ENCODE data around the gene GALC. TPM values are rescaled to one million over a fixed set of nuclear protein-coding genes. Genes with fewer than 3 reads are reported as not detected.

GALC gene
- total and polyA plus RNA-seq, 2 donors (not counting 3 experiments of a cell fraction or from before 2014, with no cell fraction given): 12.4 to 14.2 TPM

DNA sequence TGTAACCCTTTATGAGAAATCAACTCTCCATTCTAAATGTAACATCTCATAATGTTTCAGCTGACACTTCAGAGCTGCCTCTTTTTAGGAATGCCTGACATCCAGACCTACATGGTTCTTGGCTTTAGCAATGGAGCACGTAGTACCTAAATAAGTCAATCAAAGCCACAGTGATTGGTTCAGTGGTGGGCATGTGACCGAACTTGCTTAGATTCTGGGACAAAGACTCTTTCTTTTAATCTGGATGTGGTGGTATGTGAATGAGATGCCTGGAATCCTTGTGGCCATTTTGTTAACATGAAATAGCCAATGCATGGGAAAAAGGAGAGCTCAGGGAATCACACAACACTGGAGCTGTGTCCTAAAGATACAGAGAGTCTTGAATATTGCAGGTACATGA, 23.8 kb upstream of the GALC start:
- ChIA-PET CTCF (interaction anchor here (1.3 to 3.7 kb wide), 2 partner anchors 70 to 363 kb away, joined by 4 to 27 read pairs; no protein-coding TSS in a partner anchor), POLR2A (no interaction called here)
- no peaks in the 10 kb centered on the region for H3K9me1 ChIP-seq (replicated peaks; ENCODE audit: control insufficient read depth, extremely low read depth, insufficient read depth, low read length)
- no peak overlapping the region for H2AFZ ChIP-seq (ENCODE audit: low read depth, low read length)
- peaks cover 3% of the 10 kb centered on the region for H3K4me1 ChIP-seq (ENCODE audit: control insufficient read depth, extremely low read depth, insufficient read depth, low read length)
- no peaks in the 10 kb centered on the region for H3K36me3 ChIP-seq (ENCODE audit: control insufficient read depth in 2 of 2, extremely low read depth in 1 of 2, insufficient read depth in 2 of 2, low read length in 2 of 2)
- BruUV-seq (replicated peaks): no TSS peak
- H3K27ac ChIP-seq (ENCODE audit: insufficient read depth, low read depth, low read length): no peak overlapping the region
- no peak overlapping the region for H3K4me2 ChIP-seq (ENCODE audit: insufficient read depth, low read length)
- no peaks in the 10 kb centered on the region for H3K79me2 ChIP-seq (ENCODE audit: control insufficient read depth, insufficient read depth, low read length)
- peaks cover 0 to 1% of the 10 kb centered on the region in 2 experiments for H3K27me3 ChIP-seq (ENCODE audit: control insufficient read depth in 2 of 2, insufficient read depth in 2 of 2, low read length in 2 of 2)
- TF ChIP-seq EZH2 (IDR thresholded peaks at IDR 0.05; ENCODE audit: borderline replicate concordance, low read depth, low read length, severe bottlenecking): no peak
- TF ChIP-seq POLR2A (IDR thresholded peaks at IDR 0.05; ENCODE audit: low read depth, low read length): no peak
- no peak for TF ChIP-seq POLR2AphosphoS5 (IDR thresholded peaks at IDR 0.05; ENCODE audit: insufficient read depth, low read depth, low read length)
- TF ChIP-seq FOS (IDR thresholded peaks at IDR 0.05; ENCODE audit: borderline replicate concordance, insufficient read depth, low read length): no peak
- TF ChIP-seq, protein P1, sequence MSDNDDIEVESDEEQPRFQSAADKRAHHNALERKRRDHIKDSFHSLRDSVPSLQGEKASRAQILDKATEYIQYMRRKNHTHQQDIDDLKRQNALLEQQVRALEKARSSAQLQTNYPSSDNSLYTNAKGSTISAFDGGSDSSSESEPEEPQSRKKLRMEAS (IDR thresholded peaks at IDR 0.05; ENCODE audit: insufficient read depth, insufficient read length): no peak
- TF ChIP-seq GATA2 (IDR thresholded peaks at IDR 0.05; ENCODE audit: insufficient read depth, insufficient read length, low read depth, low read length): no peak
- TF ChIP-seq MYC (IDR thresholded peaks at IDR 0.05; ENCODE audit: low read depth, low read length): no peak
- no peak for TF ChIP-seq JUN (IDR thresholded peaks at IDR 0.05; ENCODE audit: borderline replicate concordance, insufficient read depth, insufficient read length, low read depth)
- no peak for TF ChIP-seq CTCF (IDR thresholded peaks at IDR 0.05; ENCODE audit: extremely low read depth in 1 of 2, insufficient read depth in 1 of 2, low read depth in 1 of 2, low read length in 2 of 2)
- no peaks in the 10 kb centered on the region for H3K9me3 ChIP-seq (replicated peaks; ENCODE audit: control insufficient read depth, insufficient read depth, low read length)
- DNase-seq (ENCODE audit: low read depth, low spot score) (no peak), FAIRE-seq (no peak)
- H4K20me1 ChIP-seq (replicated peaks; ENCODE audit: control insufficient read depth, extremely low read depth, insufficient read depth, low read length): no peaks in the 10 kb centered on the region
- intact Hi-C loops (cut with micrococcal nuclease): no loop called here
- dilution Hi-C loops (cut with MboI; ENCODE audit: extremely low pct_ligation_motif_present, low sequenced_read_pairs): no loop called here
- H3K9ac ChIP-seq (replicated peaks; ENCODE audit: extremely low read depth, insufficient read depth, low read length): no peak overlapping the region
- no peak overlapping the region for H3K4me3 ChIP-seq (replicated peaks in 1 of 3; ENCODE audit: insufficient read depth in 1 of 3, low read depth in 1 of 3, low read length in 3 of 3)

Measured in endothelial cell of umbilical vein (primary cell).